ENCODE results near the gene MAP4K5.

- TF ChIP-seq HMGXB4 (CRISPR knock-in tag; IDR thresholded peaks at IDR 0.05), result no peak
- TF ChIP-seq NFYB (CRISPR knock-in tag; conservative IDR thresholded peaks at IDR 0.05; ENCODE audit: low read depth), result no peak
- TF ChIP-seq ETV6 (CRISPR knock-in tag; IDR thresholded peaks at IDR 0.05), result no peak
- TF ChIP-seq SP1 (CRISPR knock-in tag; conservative IDR thresholded peaks at IDR 0.05), result no peak
- no peak for TF ChIP-seq CTCF (IDR thresholded peaks at IDR 0.05)
- no peak for TF ChIP-seq FOXJ3 (CRISPR knock-in tag; IDR thresholded peaks at IDR 0.05; ENCODE audit: borderline replicate concordance)
- TF ChIP-seq ATF1 (CRISPR knock-in tag; IDR thresholded peaks at IDR 0.05), result no peak
Observed at GRCh38 chr14:50577982-50578381, 45.6 kb upstream of the MAP4K5 start.
